22Rv1 (cell line): ENCODE results near the gene STRIP2.

Source experiments
- ZFX ChIP-seq: fragments of 450-650 bp; IDR thresholded peaks from 2 replicates; pipeline ENCODE4 v1.6.1; 2017; ENCODE audit warnings: antibody characterized with exemption, borderline replicate concordance
- TF ChIP-seq, protein P1 (sequence below): fragments of 450-650 bp; IDR thresholded peaks from 2 replicates; pipeline ENCODE4 v1.5.1; 2017; ENCODE audit warnings: mild to moderate bottlenecking

DNA sequence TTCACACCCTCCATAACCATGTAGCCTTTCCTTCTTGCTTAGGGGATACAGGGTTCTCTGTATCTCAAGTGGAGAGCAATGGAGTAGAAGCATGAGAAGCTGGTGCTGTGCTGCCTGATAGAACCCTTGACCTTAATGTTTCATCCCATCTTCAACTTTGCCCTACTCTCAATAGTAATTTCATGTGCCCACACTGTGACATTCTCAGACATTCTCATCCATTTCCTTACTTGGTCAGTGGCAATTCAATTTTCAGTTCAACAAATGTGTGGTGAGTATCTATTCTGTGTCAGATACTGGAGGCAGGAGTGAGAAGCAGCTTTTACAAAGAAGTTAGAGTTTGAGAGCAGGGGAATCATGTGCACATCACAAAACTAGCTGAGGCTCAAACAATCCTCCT lies 16.1 kb downstream of the STRIP2 start:
- TF ChIP-seq, protein P1, sequence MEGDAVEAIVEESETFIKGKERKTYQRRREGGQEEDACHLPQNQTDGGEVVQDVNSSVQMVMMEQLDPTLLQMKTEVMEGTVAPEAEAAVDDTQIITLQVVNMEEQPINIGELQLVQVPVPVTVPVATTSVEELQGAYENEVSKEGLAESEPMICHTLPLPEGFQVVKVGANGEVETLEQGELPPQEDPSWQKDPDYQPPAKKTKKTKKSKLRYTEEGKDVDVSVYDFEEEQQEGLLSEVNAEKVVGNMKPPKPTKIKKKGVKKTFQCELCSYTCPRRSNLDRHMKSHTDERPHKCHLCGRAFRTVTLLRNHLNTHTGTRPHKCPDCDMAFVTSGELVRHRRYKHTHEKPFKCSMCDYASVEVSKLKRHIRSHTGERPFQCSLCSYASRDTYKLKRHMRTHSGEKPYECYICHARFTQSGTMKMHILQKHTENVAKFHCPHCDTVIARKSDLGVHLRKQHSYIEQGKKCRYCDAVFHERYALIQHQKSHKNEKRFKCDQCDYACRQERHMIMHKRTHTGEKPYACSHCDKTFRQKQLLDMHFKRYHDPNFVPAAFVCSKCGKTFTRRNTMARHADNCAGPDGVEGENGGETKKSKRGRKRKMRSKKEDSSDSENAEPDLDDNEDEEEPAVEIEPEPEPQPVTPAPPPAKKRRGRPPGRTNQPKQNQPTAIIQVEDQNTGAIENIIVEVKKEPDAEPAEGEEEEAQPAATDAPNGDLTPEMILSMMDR: no peak
- TF ChIP-seq ZFX: no peak
